HUDEP-2 (cell line): Measurements from ENCODE around the gene THRSP.
"Not testable (repeated sequence)": the region's sequence is repeated elsewhere in the genome, so short reads cannot be mapped to it uniquely, and the experiment has no call there.

Experiments used
- DNase-seq, 76 experiments: peaks; one replicate each; lab custom pipeline; 2025; ENCODE audit not compliant: unreplicated experiment in 76 of 76; lab: John Stamatoyannopoulos, UW

Gene THRSP

GRCh38 chr11:78061921-78062311 is 1.7 kb upstream of the THRSP start:
- peak in 1 of 76 experiments; percentile 8 for DNase-seq

- no peak for DNase-seq
Measured at GRCh38 chr11:78062671-78063070, 990 bp upstream of the THRSP start.

GRCh38 chr11:78065203-78065602 is 1.5 kb downstream of the THRSP start:
- no peak for DNase-seq

GRCh38 chr11:78066471-78066870 is 2.8 kb downstream of the THRSP start:
- no peak for DNase-seq

GRCh38 chr11:78067704-78068103 is 4.0 kb downstream of the THRSP start:
- no peak for DNase-seq

GRCh38 chr11:78069465-78069864 is 5.8 kb downstream of the THRSP start:
- DNase-seq, result peak in 11 of 76 experiments; percentile 2 to 34 (median 11)

GRCh38 chr11:78070621-78071020 is 7.0 kb downstream of the THRSP start:
- no peak for DNase-seq

- DNase-seq, result no peak
Measured at GRCh38 chr11:78071717-78072116, 8.1 kb downstream of the THRSP start.

GRCh38 chr11:78072455-78072854 is 8.8 kb downstream of the THRSP start:
- no peak for DNase-seq

GRCh38 chr11:78074756-78075155 is 11.1 kb downstream of the THRSP start:
- peak in 1 of 76 experiments; percentile 3 for DNase-seq

- no peak for DNase-seq
Measured at GRCh38 chr11:78076733-78077403, 13.2 kb downstream of the THRSP start.

- not testable (repeated sequence) for DNase-seq
Measured at GRCh38 chr11:78077592-78077991, 13.9 kb downstream of the THRSP start.

- DNase-seq, result no peak
Measured at GRCh38 chr11:78078218-78079167, 14.8 kb downstream of the THRSP start.

GRCh38 chr11:78079232-78080083 is 15.8 kb downstream of the THRSP start, which contains the start of gene NDUFC2:
Gene NDUFC2, minus strand, starts transcription at chr11:78079862. Its CDS starts 118 bp downstream, at chr11:78079744.
- DNase-seq, result peak in 71 of 76 experiments; percentile 5 to 79 (median 49)

GRCh38 chr11:78080084-78080817 is 16.6 kb downstream of the THRSP start:
- peak in 1 of 76 experiments; percentile 6 for DNase-seq

GRCh38 chr11:78080818-78081495 is 17.3 kb downstream of the THRSP start:
- peak in 6 of 76 experiments; percentile 5 to 18 (median 11) for DNase-seq

GRCh38 chr11:78081583-78081982 is 17.9 kb downstream of the THRSP start:
- DNase-seq, result no peak

GRCh38 chr11:78082146-78082545 is 18.5 kb downstream of the THRSP start:
- DNase-seq, result no peak

GRCh38 chr11:78083021-78083420 is 19.4 kb downstream of the THRSP start:
- DNase-seq, result no peak
